NT2/D1 (cell line): ENCODE results near the gene RAB4A.
"Not testable (repeated sequence)": the region's sequence is repeated elsewhere in the genome, so short reads cannot be mapped to it uniquely, and the experiment has no call there.

Source experiments
- SUZ12 ChIP-seq: IDR thresholded peaks from 2 replicates; pipeline ENCODE4 v1.6.1; 2011; ENCODE audit not compliant: insufficient read length, insufficient read depth; ENCODE audit errors: extremely low read depth
- YY1 ChIP-seq: IDR thresholded peaks from 2 replicates; pipeline ENCODE4 v1.6.1; 2011; ENCODE audit not compliant: insufficient read length, insufficient read depth

DNA sequence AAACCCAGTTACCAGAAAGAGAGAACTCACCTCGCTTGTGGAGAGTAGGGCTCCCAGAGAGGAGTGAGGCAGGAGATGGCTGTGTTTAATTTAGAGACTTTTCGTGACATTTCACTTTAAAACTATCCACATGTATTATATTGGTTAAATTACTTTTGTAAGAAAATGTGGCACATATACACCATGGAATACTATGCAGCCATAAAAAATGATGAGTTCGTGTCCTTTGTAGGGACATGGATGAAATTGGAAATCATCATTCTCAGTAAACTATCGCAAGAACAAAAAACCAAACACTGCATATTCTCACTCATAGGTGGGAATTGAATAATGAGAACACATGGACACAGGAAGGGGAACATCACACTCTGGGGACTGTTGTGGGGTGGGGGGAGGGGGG is 20.8 kb downstream of the RAB4A start:
- TF ChIP-seq YY1, SUZ12: not testable (repeated sequence)
